Activated CD4-positive, alpha-beta T cell treated with anti-CD3 and anti-CD28 coated beads, Interleukin-2, Interleukin-6, amounts not matched to agents 100 ng/mL and 50 ng/mL, durations not matched to agents 16 hours and 8 hours (primary cell): Measurements from ENCODE around the gene USP15.

Source experiments
- DNase-seq: peaks from one replicate; pipeline ENCODE4 v3.0.0-alpha.2; 2020

The USP15 gene

GRCh38 chr12:62258941-62259630, 1.1 kb upstream of the USP15 start:
- peak; percentile 32 for DNase-seq

GRCh38 chr12:62259631-62259992, 592 bp upstream of the USP15 start:
- DNase-seq = no peak

- peak; percentile 83 for DNase-seq
Observed at GRCh38 chr12:62260733-62261683, 804 bp downstream of the USP15 start.

GRCh38 chr12:62261876-62262517, 1.8 kb downstream of the USP15 start:
- no peak for DNase-seq

- peak; percentile 24 for DNase-seq
Observed at GRCh38 chr12:62263232-62263631, 3.0 kb downstream of the USP15 start.

- DNase-seq = peak; percentile 34
Observed at GRCh38 chr12:62263966-62264365, 3.8 kb downstream of the USP15 start.

- DNase-seq = no peak
Observed at GRCh38 chr12:62264706-62265105, 4.5 kb downstream of the USP15 start.

GRCh38 chr12:62265511-62265910, 5.3 kb downstream of the USP15 start:
- no peak for DNase-seq

- DNase-seq = no peak
Observed at GRCh38 chr12:62267026-62267425, 6.8 kb downstream of the USP15 start.

- no peak for DNase-seq
Observed at GRCh38 chr12:62267480-62267879, 7.3 kb downstream of the USP15 start.

GRCh38 chr12:62268956-62269355, 8.8 kb downstream of the USP15 start:
- DNase-seq = peak; percentile 25

GRCh38 chr12:62269464-62270228, 9.4 kb downstream of the USP15 start:
- DNase-seq = no peak

GRCh38 chr12:62270384-62270783, 10.2 kb downstream of the USP15 start:
- no peak for DNase-seq

GRCh38 chr12:62270872-62271271, 10.7 kb downstream of the USP15 start:
- DNase-seq = no peak

GRCh38 chr12:62272936-62273552, 12.8 kb downstream of the USP15 start:
- no peak for DNase-seq

- DNase-seq = no peak
Observed at GRCh38 chr12:62273724-62274380, 13.6 kb downstream of the USP15 start.

GRCh38 chr12:62278022-62278421, 17.8 kb downstream of the USP15 start:
- DNase-seq = no peak

GRCh38 chr12:62279058-62279457, 18.9 kb downstream of the USP15 start:
- DNase-seq = no peak

- no peak for DNase-seq
Observed at GRCh38 chr12:62279961-62280360, 19.8 kb downstream of the USP15 start.

GRCh38 chr12:62282057-62282774, 22.0 kb downstream of the USP15 start:
- no peak for DNase-seq

GRCh38 chr12:62284749-62285148, 24.5 kb downstream of the USP15 start:
- no peak for DNase-seq
